ENCODE measurements around the gene ACSS2.

DNA sequence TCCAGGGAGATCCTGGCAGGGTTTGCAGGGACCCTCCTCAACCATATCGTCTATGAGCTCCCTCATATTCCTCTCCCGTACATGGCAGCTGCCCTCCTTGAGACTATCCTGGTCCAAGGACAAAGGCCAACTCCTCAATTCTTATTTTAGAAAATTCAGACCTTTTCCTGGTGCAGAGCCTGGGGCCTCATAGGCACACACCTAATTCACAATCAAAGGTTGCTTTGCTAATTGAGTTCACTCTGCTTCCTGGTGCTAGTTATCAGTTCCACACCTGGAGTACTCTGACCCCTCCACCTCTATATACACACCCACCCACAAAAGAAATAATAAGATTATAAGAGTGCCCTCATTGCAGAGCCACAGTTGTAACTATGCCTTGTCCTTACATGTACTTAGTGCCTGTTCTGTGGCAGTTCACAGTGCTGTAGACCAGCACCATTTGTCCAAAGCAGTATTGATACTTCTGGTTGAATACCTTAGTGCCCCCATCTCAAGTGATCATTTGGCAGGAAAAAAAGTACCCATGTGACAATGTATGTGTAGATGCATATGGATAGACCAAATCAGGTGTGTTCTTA is 40.5 kb downstream of the ACSS2 start:
- TF ChIP-seq GATA3 (IDR thresholded peaks at IDR 0.05; ENCODE audit: low read depth, low read length) (no peak), GATA2 (IDR thresholded peaks at IDR 0.05; ENCODE audit: low read depth, low read length) (no peak)
